Motor neuron (in vitro differentiated cells): ENCODE measurements around the gene ADGRB3. TPM values are rescaled to one million over a fixed set of nuclear protein-coding genes. Genes with fewer than 3 reads are reported as not detected.

Source experiments
- ATAC-seq, 8 experiments: fragments of 200-7000 bp; cut with Tn5 transposase; replicated peaks in 6 of 8; 2 replicates each; pipeline ENCODE4 v1.8.0; 2021; ENCODE audit warnings: mild to moderate bottlenecking in 8 of 8, moderate library complexity in 8 of 8
- H3K27ac ChIP-seq, 2 donors: fragments of 250-450 bp; sonication (Bioruptor Pico); 2 replicates each; pipeline ENCODE4 v1.9.0; 2021; ENCODE audit warnings: antibody characterized with exemption in 2 of 2, mild to moderate bottlenecking in 2 of 2, moderate library complexity in 1 of 2
- H3K4me1 ChIP-seq, 2 donors: fragments of 250-450 bp; sonication (Bioruptor Pico); replicated peaks in 1 of 2; 2 replicates each; pipeline ENCODE4 v1.6.1; 2021; ENCODE audit warnings: antibody characterized with exemption in 2 of 2, mild to moderate bottlenecking in 2 of 2, moderate library complexity in 1 of 2
- H3K4me3 ChIP-seq, 5 donors: fragments of 250-450 bp; sonication (Bioruptor Pico); 2 replicates each; pipeline ENCODE4 v1.9.0; 2021; ENCODE audit warnings: antibody characterized with exemption in 5 of 5, mild to moderate bottlenecking in 5 of 5, moderate library complexity in 4 of 5
- WGBS, 10 experiments: fragments of 450-650 bp; shearing (Covaris generic); methylation state at CpG; one replicate each; pipeline ENCODE4 v1.0.0; 2022; 5-methylcytosine and 5-hydroxymethylcytosine counted together
- in situ Hi-C, 9 experiments: fragments of 400-800 bp; cut with MboI; loops; one replicate each; pipeline ENCODE4 v1.15.0; 2021; ENCODE audit warnings: low sequenced_read_pairs in 9 of 9, low pct_unique_long_range_greater_than_20kb in 2 of 9; ENCODE audit not compliant: unreplicated experiment in 9 of 9
- total RNA-seq, 8 experiments: library from RNA; unstranded; fragments of 300-600 nt; gene quantifications; 2 replicates each; pipeline versions ENCODE4 v1.2.3 to v1.2.4, GENCODE V29; 2022

Gene ADGRB3
- total RNA-seq, 8 experiments from 2014 or later: 0.05 to 48.0 (median 24.2) TPM

DNA sequence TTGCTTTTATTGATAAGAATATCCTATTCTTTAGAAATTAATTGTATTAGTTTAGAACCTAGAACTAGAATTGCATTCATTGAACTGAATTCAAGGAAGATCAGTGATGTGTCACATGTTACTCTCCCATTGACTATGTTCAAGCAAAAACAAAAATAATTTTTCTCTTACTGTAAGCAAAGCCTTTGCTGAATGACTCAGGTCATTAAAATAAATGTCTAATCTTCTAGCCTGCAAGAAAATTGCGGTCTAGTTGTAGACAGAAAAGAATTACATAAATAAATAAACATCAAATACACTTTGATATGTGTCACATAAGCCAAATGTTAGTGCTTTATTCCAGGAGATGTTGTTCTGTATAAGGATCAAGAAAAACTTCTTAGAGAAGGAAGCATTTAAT lies 387.9 kb downstream of the ADGRB3 start:
- Histone ChIP-seq H3K4me3 (no peak overlapping the region), H3K4me1 (no peaks in the 10 kb centered on the region), H3K27ac (no peak overlapping the region)
- in situ Hi-C loops: no loop called here
- peak in 3 of 8 experiments; percentile 86 to 98 (median 94) for ATAC-seq
- 0 to 100% (median 87%) methylated on average over 1 of the region's 1 CpG for WGBS, 10 experiments

- no peak overlapping the region for H3K4me3 ChIP-seq
- H3K4me1 ChIP-seq: no peaks in the 10 kb centered on the region
- ATAC-seq: peak in 2 of 8 experiments; percentile 11 to 41
- 45 to 100% (median 89%) methylated on average over 1 to 3 of the region's 3 CpGs; no CpG with 5 or more reads in 1 of the 10 experiments for WGBS, 10 experiments
- in situ Hi-C loops: no loop called here
- no peak overlapping the region for H3K27ac ChIP-seq
Measured at GRCh38 chr6:69026243-69026642, 391.2 kb downstream of the ADGRB3 start.

GRCh38 chr6:69026715-69027114 lies 391.6 kb downstream of the ADGRB3 start:
- Histone ChIP-seq H3K27ac (no peak overlapping the region), H3K4me3 (no peak overlapping the region), H3K4me1 (no peaks in the 10 kb centered on the region)
- in situ Hi-C loops: no loop called here
- no peak for ATAC-seq
- 6 to 94% (median 62%) methylated on average over 1 to 3 of the region's 3 CpGs; no CpG with 5 or more reads in 2 of the 10 experiments for WGBS, 10 experiments

DNA sequence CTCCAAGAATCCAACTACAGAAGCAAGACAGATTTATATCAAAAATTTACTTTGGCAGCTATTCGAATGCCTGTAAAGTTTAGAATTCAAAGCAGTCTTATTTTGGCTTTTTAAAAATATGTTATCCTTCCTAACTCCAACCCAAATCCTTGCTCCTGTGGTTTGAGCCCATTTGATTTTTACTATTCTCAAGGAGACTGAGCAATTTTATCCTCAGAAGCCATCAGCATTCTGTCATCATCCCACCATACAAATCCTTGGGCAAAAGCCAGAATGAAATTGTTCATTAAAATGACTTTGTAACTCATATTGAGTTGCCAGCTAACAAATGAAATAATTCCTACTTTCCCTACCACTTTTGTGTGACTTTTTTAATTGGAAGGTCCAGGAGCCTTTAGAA lies 392.8 kb downstream of the ADGRB3 start:
- ATAC-seq: no peak
- in situ Hi-C loops: no loop called here
- Histone ChIP-seq H3K4me1 (no peaks in the 10 kb centered on the region), H3K4me3 (no peak overlapping the region), H3K27ac (no peak overlapping the region)
- WGBS, 10 experiments: 0 to 100% (median 74%) methylated on average over 1 of the region's 1 CpG; no CpG with 5 or more reads in 2 of the 10 experiments

GRCh38 chr6:69038841-69039240 lies 403.8 kb downstream of the ADGRB3 start:
- ATAC-seq: no peak
- Histone ChIP-seq H3K4me1 (no peaks in the 10 kb centered on the region), H3K4me3 (no peak overlapping the region), H3K27ac (no peak overlapping the region)
- in situ Hi-C loops: no loop called here

DNA sequence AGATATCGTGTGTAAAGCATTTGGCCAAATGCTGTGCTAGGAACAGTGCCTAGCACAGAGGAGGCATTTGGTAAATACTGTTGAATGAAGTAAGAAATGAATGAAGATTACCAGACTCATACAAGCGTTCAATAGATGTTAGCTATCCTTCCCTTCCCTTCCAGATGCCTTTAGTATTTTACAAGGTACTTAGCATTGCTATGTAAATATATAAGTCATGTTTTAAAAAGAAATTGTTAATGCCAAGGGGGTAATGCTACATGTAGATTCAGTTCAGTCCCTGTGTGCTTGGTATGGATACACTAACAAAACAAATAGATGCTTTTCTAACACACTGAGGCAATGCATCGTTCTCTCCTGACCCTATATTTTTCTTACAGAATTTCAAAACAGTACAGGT lies 407.2 kb downstream of the ADGRB3 start:
- Histone ChIP-seq H3K4me3 (no peak overlapping the region), H3K4me1 (no peaks in the 10 kb centered on the region), H3K27ac (no peak overlapping the region)
- in situ Hi-C loops: no loop called here
- 0 to 84% (median 53%) methylated on average over 1 to 3 of the region's 3 CpGs; no CpG with 5 or more reads in 2 of the 10 experiments for WGBS, 10 experiments
- ATAC-seq: peak in 2 of 8 experiments; percentile 25 to 81

- no peak overlapping the region for H3K27ac ChIP-seq
- H3K4me3 ChIP-seq: no peak overlapping the region
- WGBS, 10 experiments: 26 to 100% (median 91%) methylated on average over 1 to 3 of the region's 3 CpGs
- H3K4me1 ChIP-seq: no peaks in the 10 kb centered on the region
- no peak for ATAC-seq
- in situ Hi-C loops: no loop called here
Measured at GRCh38 chr6:69044534-69044933, 409.5 kb downstream of the ADGRB3 start.

DNA sequence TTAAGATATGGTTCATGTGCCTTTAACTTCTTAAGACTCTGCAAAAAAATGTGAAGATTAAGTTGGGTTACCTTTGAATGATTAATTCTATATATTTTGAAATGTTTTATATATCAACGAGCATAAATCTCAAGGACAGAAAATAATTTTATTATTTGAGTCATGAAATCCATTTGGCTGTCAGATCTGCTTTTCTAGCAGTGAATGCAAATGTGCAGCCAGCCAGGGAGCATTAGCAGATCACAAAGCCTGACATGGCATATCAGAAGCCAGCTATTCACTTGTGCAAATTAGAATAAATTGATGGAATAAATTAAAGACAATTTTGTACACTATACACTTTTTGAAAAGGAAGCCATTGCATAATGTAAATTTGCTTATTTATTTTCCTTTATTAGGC lies 424.3 kb downstream of the ADGRB3 start:
- WGBS, 10 experiments: 0 to 88% (median 17%) methylated on average over 1 of the region's 1 CpG; no CpG with 5 or more reads in 1 of the 10 experiments
- no peak overlapping the region for H3K4me3 ChIP-seq
- in situ Hi-C loops: no loop called here
- ATAC-seq: no peak
- H3K27ac ChIP-seq: no peak overlapping the region
- no peaks in the 10 kb centered on the region for H3K4me1 ChIP-seq

DNA sequence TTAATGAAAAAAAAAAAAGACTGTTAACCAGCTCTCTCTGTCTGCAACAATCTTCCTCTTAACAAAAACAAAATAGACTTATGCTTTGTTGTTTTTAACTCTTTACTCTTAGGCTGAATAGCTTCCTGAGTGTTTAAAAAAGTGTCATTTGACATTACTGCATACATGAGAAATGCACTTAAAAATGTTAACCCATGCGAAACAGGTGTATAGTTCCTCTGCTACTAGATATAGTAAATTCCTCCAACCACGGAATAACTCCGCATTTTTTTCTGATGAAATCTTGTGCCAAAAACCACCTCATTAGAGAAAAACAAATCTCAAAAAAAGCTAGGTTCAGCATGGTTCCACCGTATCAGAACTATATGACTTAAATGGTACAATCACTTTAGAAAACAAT lies 426.0 kb downstream of the ADGRB3 start:
- Histone ChIP-seq H3K4me3 (no peak overlapping the region), H3K4me1 (no peaks in the 10 kb centered on the region), H3K27ac (no peak overlapping the region)
- 45 to 100% (median 88%) methylated on average over 3 to 4 of the region's 4 CpGs for WGBS, 10 experiments
- ATAC-seq: no peak
- in situ Hi-C loops: no loop called here

- no peak for ATAC-seq
- in situ Hi-C loops: no loop called here
- no peaks in the 10 kb centered on the region for H3K4me1 ChIP-seq
- H3K27ac ChIP-seq: no peak overlapping the region
- 30 to 89% (median 71%) methylated on average over 1 to 2 of the region's 2 CpGs; no CpG with 5 or more reads in 5 of the 10 experiments for WGBS, 10 experiments
- no peak overlapping the region for H3K4me3 ChIP-seq
Measured at GRCh38 chr6:69063401-69063800, 428.3 kb downstream of the ADGRB3 start.

DNA sequence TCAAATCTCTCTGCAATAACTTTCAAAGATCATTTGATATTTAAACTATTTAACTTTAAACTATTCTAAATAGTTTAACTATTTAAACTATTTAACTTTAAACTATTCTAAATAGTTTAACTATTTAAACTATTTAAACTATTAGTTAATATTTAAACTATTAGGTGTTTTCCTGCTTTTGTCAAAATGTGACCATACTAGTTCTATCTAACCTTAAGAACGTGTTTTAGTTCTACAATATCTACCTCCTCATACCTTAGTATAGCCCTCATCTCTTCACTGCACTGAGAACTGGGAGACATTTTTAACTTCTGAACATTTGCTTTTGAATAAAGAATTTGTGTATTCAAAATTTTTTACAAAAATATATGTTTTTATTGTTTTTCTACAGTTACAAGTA lies 429.1 kb downstream of the ADGRB3 start:
- Histone ChIP-seq H3K4me3 (no peak overlapping the region), H3K4me1 (no peaks in the 10 kb centered on the region), H3K27ac (no peak overlapping the region)
- in situ Hi-C loops: no loop called here
- no peak for ATAC-seq
- WGBS, 10 experiments: 0 to 90% (median 33%) methylated on average over 1 of the region's 1 CpG; no CpG with 5 or more reads in 1 of the 10 experiments

DNA sequence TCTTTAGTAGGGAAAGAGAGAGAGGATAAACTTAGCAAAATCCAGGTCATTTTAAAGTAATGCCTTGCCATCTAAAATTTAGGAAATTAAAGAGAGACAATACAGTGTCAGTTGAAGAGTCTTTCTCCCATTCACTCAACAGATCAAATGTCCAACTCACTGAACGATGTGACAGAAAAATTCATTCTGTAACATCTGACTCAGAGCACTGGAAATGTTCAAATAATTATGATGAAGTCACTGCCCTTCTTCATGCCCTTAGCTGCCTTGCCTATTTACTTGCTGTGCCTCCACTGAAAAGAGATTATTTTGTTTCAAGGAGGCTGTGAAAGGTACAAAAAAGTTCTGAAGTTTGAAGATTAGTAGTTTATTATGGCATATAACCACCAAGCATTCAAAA lies 434.8 kb downstream of the ADGRB3 start:
- H3K27ac ChIP-seq: no peak overlapping the region
- H3K4me1 ChIP-seq: no peaks in the 10 kb centered on the region
- in situ Hi-C loops: no loop called here
- WGBS, 10 experiments: 0 to 89% (median 55%) methylated on average over 1 of the region's 1 CpG; no CpG with 5 or more reads in 4 of the 10 experiments
- ATAC-seq: no peak
- H3K4me3 ChIP-seq: no peak overlapping the region

DNA sequence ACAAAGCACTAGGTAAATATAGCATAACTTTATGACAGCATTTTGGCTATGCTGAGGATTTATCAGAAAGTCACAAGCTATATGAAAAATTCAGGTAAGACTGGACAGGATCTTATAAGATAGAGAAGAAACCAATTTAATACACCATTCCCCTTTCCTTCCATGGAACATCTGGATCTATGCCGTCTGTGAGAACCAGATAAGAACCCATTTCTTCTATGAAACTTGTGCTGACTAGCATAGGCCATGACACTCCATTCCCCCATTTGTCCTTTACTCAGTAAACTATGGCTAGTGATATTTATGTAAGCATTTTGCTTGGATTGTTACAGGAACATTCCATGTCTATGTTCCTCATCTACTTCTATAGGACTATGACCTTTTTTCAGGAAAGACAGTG lies 437.7 kb downstream of the ADGRB3 start:
- Histone ChIP-seq H3K4me3 (no peak overlapping the region), H3K27ac (no peak overlapping the region), H3K4me1 (no peaks in the 10 kb centered on the region)
- WGBS, 10 experiments: 20 to 100% (median 92%) methylated on average over 1 of the region's 1 CpG; no CpG with 5 or more reads in 4 of the 10 experiments
- no peak for ATAC-seq
- in situ Hi-C loops: no loop called here

GRCh38 chr6:69084746-69085335 lies 449.8 kb downstream of the ADGRB3 start:
- Histone ChIP-seq H3K4me3 (no peak overlapping the region), H3K4me1 (no peaks in the 10 kb centered on the region), H3K27ac (no peak overlapping the region)
- 7 to 97% (median 65%) methylated on average over 3 to 4 of the region's 4 CpGs; no CpG with 5 or more reads in 3 of the 10 experiments for WGBS, 10 experiments
- in situ Hi-C loops: no loop called here
- no peak for ATAC-seq
